Esophagus muscularis mucosa (tissue), 3 donors: ENCODE results near the gene SOX5.

Source experiments
- POLR2A ChIP-seq: fragments of 450-650 bp; IDR thresholded peaks from one replicate; pipeline ENCODE4 v1.6.1; 2017; ENCODE audit warnings: antibody characterized with exemption, moderate library complexity, mild to moderate bottlenecking, low read depth
- TF ChIP-seq, protein P1 (sequence below), 3 experiments: fragments of 200-600 bp in 2 of 3; fragments of 450-650 bp in 1 of 3; sonication (generic) in 2 of 3; IDR thresholded peaks; one replicate each; pipeline ENCODE4 v1.5.1; 2017 to 2019; ENCODE audit warnings: antibody characterized with exemption in 3 of 3, mild to moderate bottlenecking in 2 of 3, moderate library complexity in 1 of 3

DNA sequence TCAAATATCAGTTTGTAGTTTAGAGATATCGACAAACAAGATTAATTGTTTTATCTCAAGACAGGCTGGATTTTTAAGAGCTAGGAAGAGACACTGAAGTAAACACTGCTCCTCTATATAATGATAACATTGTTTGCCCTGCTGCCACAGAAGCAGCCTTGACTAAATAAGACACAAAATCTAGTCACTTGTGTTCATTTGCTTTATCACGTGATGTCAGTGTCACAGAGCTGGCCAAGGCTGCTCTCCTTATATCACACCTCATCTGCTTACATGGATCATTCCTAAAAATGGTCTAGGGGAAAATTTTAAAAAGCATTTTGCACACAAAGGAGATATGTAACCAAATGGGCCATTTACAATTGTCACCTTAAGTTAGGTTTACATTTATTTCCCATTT lies 64.1 kb downstream of the SOX5 start:
- no peak for TF ChIP-seq POLR2A
- TF ChIP-seq, protein P1, sequence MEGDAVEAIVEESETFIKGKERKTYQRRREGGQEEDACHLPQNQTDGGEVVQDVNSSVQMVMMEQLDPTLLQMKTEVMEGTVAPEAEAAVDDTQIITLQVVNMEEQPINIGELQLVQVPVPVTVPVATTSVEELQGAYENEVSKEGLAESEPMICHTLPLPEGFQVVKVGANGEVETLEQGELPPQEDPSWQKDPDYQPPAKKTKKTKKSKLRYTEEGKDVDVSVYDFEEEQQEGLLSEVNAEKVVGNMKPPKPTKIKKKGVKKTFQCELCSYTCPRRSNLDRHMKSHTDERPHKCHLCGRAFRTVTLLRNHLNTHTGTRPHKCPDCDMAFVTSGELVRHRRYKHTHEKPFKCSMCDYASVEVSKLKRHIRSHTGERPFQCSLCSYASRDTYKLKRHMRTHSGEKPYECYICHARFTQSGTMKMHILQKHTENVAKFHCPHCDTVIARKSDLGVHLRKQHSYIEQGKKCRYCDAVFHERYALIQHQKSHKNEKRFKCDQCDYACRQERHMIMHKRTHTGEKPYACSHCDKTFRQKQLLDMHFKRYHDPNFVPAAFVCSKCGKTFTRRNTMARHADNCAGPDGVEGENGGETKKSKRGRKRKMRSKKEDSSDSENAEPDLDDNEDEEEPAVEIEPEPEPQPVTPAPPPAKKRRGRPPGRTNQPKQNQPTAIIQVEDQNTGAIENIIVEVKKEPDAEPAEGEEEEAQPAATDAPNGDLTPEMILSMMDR (IDR thresholded peaks at IDR 0.05) = no peak
